GM23338 (cell line): ENCODE results near the gene SPCS2. TPM values are rescaled to one million over a fixed set of nuclear protein-coding genes. Genes with fewer than 3 reads are reported as not detected.

Experiments used
- ATAC-seq: fragments of 200-7000 bp; cut with Tn5 transposase; 3 replicates; pipeline ENCODE4 v1.9.1; 2020
- DNase-seq: peaks from one replicate; pipeline ENCODE4 v3.0.0-alpha.2; 2015; ENCODE audit warnings: low spot score
- H2AFZ ChIP-seq: fragments of 200-600 bp; sonication (generic); 2 replicates; pipeline ENCODE4 v1.8.0; 2016; ENCODE audit warnings: antibody characterized with exemption, mild to moderate bottlenecking, moderate library complexity
- H3F3A ChIP-seq: fragments of 200-600 bp; sonication (generic); replicated peaks from 2 replicates; pipeline ENCODE4 v1.8.0; 2017; ENCODE audit warnings: antibody characterized with exemption, mixed run types, low read depth
- H3K27ac ChIP-seq: fragments of 200-600 bp; sonication (generic); 2 replicates; pipeline ENCODE4 v1.6.1; 2016; ENCODE audit warnings: low read depth
- H3K27me3 ChIP-seq: fragments of 200-600 bp; sonication (generic); 2 replicates; pipeline ENCODE4 v1.8.0; 2016; ENCODE audit warnings: mild to moderate bottlenecking, mixed run types, moderate library complexity; ENCODE audit not compliant: insufficient read depth
- H3K36me3 ChIP-seq: fragments of 200-600 bp; sonication (generic); 2 replicates; pipeline ENCODE4 v1.8.0; 2016; ENCODE audit warnings: mild to moderate bottlenecking; ENCODE audit not compliant: insufficient read depth
- H3K4me1 ChIP-seq: fragments of 200-600 bp; sonication (generic); 2 replicates; pipeline ENCODE4 v1.8.0; 2016; ENCODE audit warnings: mild to moderate bottlenecking, moderate library complexity; ENCODE audit not compliant: insufficient read depth
- H3K4me2 ChIP-seq: fragments of 200-600 bp; sonication (generic); 2 replicates; pipeline ENCODE4 v1.7.1; 2017; ENCODE audit warnings: mixed run types
- H3K4me3 ChIP-seq: fragments of 200-600 bp; sonication (generic); 2 replicates; pipeline ENCODE4 v1.6.1; 2016; ENCODE audit warnings: mixed run types
- H3K79me2 ChIP-seq: fragments of 200-600 bp; sonication (generic); replicated peaks from 2 replicates; pipeline ENCODE4 v1.8.0; 2017; ENCODE audit warnings: mild to moderate bottlenecking; ENCODE audit not compliant: insufficient read depth
- H3K9me2 ChIP-seq: fragments of 200-600 bp; sonication (generic); 2 replicates; pipeline ENCODE4 v1.8.0; 2017; ENCODE audit not compliant: insufficient read depth
- H4K20me1 ChIP-seq: fragments of 200-600 bp; sonication (generic); replicated peaks from 2 replicates; pipeline ENCODE4 v1.8.0; 2017; ENCODE audit warnings: mild to moderate bottlenecking; ENCODE audit not compliant: insufficient read depth
- H3K27ac Mint-ChIP-seq: 2 replicates; pipeline ENCODE4 v1.8.0; 2020; ENCODE audit warnings: inconsistent platforms, mild to moderate bottlenecking, moderate library complexity, mixed read lengths
- H3K27me3 Mint-ChIP-seq: 3 replicates; pipeline ENCODE4 v1.8.0; 2022; ENCODE audit warnings: low read depth, mild to moderate bottlenecking, moderate library complexity, mixed read lengths, inconsistent platforms; ENCODE audit not compliant: insufficient read depth, poor library complexity
- H3K36me3 Mint-ChIP-seq: 3 replicates; pipeline ENCODE4 v1.8.0; 2021; ENCODE audit warnings: low read depth, mild to moderate bottlenecking, inconsistent platforms, moderate library complexity, mixed read lengths
- H3K4me1 Mint-ChIP-seq: 3 replicates; pipeline ENCODE4 v1.8.0; 2020; ENCODE audit warnings: mild to moderate bottlenecking, inconsistent platforms, mixed read lengths
- H3K4me3 Mint-ChIP-seq: 3 replicates; pipeline ENCODE4 v1.8.0; 2021; ENCODE audit warnings: moderate library complexity, mild to moderate bottlenecking, inconsistent platforms, mixed read lengths
- H3K9me3 Mint-ChIP-seq: 3 replicates; pipeline ENCODE4 v1.8.0; 2020; ENCODE audit warnings: moderate library complexity, mild to moderate bottlenecking, inconsistent platforms, mixed read lengths
- CREB1 ChIP-seq: fragments of 250-450 bp; sonication (Bioruptor Pico); IDR thresholded peaks from 2 replicates; pipeline ENCODE4 v1.5.0; 2020; ENCODE audit warnings: low read depth, mild to moderate bottlenecking, moderate library complexity
- EZH2 ChIP-seq: fragments of 200-600 bp; sonication (generic); IDR thresholded peaks from one replicate; pipeline ENCODE4 v1.8.0; 2017; ENCODE audit warnings: antibody characterized with exemption, mild to moderate bottlenecking, low read depth; ENCODE audit not compliant: unreplicated experiment
- EZH2phosphoT487 ChIP-seq: fragments of 200-600 bp; sonication (generic); IDR thresholded peaks from one replicate; pipeline ENCODE4 v1.8.1; 2018; ENCODE audit warnings: antibody characterized with exemption; ENCODE audit not compliant: unreplicated experiment
- JUNB ChIP-seq: IDR thresholded peaks from one replicate; pipeline ENCODE4 v1.6.1; 2016; ENCODE audit warnings: antibody characterized with exemption; ENCODE audit not compliant: unreplicated experiment
- NANOG ChIP-seq: IDR thresholded peaks from 2 replicates; pipeline ENCODE4 v1.6.1; 2016; ENCODE audit warnings: antibody characterized with exemption, borderline replicate concordance
- POLR2AphosphoS5 ChIP-seq: IDR thresholded peaks from 2 replicates; pipeline ENCODE4 v1.6.1; 2016; ENCODE audit warnings: antibody characterized with exemption, low read depth
- STAT1 ChIP-seq: IDR thresholded peaks from one replicate; pipeline ENCODE4 v1.6.1; 2016; ENCODE audit warnings: antibody characterized with exemption; ENCODE audit not compliant: unreplicated experiment
- ZNF114 ChIP-seq: fragments of 250-450 bp; sonication (Bioruptor Pico); IDR thresholded peaks from 2 replicates; pipeline ENCODE4 v1.5.0; 2020; ENCODE audit warnings: mild to moderate bottlenecking, moderate library complexity
- ZNF331 ChIP-seq: fragments of 250-450 bp; sonication (Bioruptor Pico); IDR thresholded peaks from 2 replicates; pipeline ENCODE4 v1.5.0; 2020; ENCODE audit warnings: low read depth, mild to moderate bottlenecking, moderate library complexity
- polyA plus RNA-seq: library from polyadenylated mRNA; unstranded; fragments of >200 nt; fragmentation: Nextera tagmentation; extraction: Ambion mirVana; gene quantifications from 2 replicates; pipeline ENCODE4 v1.2.1, GENCODE V29; 2016
- total RNA-seq: library from RNA; depleted of rRNA; stranded (reverse); fragments of >200 nt; shearing (Covaris generic); gene quantifications from 2 replicates; pipeline ENCODE4 v1.2.3, GENCODE V29; 2014
- TF ChIP-seq, protein P1 (sequence below): IDR thresholded peaks from one replicate; pipeline ENCODE4 v1.6.1; 2018; ENCODE audit warnings: antibody characterized with exemption; ENCODE audit not compliant: unreplicated experiment
- TF ChIP-seq, protein P2 (sequence below), 2 experiments: fragments of 200-600 bp in 1 of 2; sonication (generic) in 1 of 2; conservative IDR thresholded peaks; 2 replicates each; pipeline versions ENCODE4 v1.5.1 to v1.6.1; 2016 to 2017; ENCODE audit warnings: antibody characterized with exemption in 2 of 2, low read depth in 2 of 2, mild to moderate bottlenecking in 2 of 2, moderate library complexity in 1 of 2
- TF ChIP-seq, protein P3 (sequence below): IDR thresholded peaks from 2 replicates; pipeline ENCODE4 v1.6.1; 2016; ENCODE audit warnings: antibody characterized with exemption
- TF ChIP-seq, protein P4 (sequence below): fragments of 250-450 bp; sonication (Bioruptor Pico); IDR thresholded peaks from 2 replicates; pipeline ENCODE4 v1.5.0; 2020; ENCODE audit warnings: mild to moderate bottlenecking, moderate library complexity

The SPCS2 gene
- total and polyA plus RNA-seq, 2 experiments from 2014 or later: 115 to 334 TPM

DNA sequence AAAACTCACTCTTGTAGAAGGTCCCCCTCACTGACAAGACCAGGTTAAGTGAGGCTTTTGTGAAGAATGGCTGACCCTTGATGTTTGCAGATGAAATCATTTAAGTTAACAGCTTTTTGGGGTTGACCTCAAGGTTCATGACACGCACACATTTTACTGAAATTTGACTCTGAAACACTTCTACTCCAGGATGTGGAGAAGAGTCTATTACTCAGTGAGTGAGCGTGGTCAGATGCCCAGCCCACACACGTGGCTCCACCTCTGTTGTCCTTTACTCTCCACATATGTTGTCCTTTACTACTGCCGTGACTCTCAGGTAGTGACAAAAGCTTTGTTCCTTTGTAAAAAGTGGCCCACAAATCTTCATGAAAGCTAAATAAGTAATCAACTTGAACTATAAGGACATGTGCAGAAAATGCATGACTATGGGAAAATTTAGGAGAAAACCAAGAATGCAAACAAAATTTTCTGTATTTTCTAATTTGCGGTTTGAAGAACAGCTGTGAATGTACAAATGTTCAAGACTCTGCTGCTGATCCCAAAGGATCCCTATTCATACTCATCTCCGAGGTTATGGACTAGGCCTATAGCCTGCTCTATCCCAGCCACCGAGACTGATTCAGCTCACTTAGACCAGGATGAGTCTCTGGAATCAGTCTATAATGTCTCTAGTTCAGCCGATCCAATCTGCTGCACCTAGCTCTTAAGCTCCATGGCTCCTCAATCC lies 22.6 kb upstream of the SPCS2 start:
- H3K79me2 ChIP-seq: no peaks in the 10 kb centered on the region
- ATAC-seq (no peak), DNase-seq (no peak)
- H3K27ac Mint-ChIP-seq: no peak overlapping the region
- H3K4me2 ChIP-seq: no peak overlapping the region
- H3K27me3 Mint-ChIP-seq: no peaks in the 10 kb centered on the region
- no peak overlapping the region for H3K27ac ChIP-seq
- no peaks in the 10 kb centered on the region for H3K4me1 Mint-ChIP-seq
- H3K4me3 Mint-ChIP-seq: no peak overlapping the region
- no peaks in the 10 kb centered on the region for H3K9me3 Mint-ChIP-seq
- no peak overlapping the region for H2AFZ ChIP-seq
- no peaks in the 10 kb centered on the region for H3K4me1 ChIP-seq
- no peaks in the 10 kb centered on the region for H3K36me3 ChIP-seq
- no peaks in the 10 kb centered on the region for H4K20me1 ChIP-seq
- H3K36me3 Mint-ChIP-seq: no peaks in the 10 kb centered on the region
- no peak for TF ChIP-seq EZH2phosphoT487
- TF ChIP-seq CREB1: no peak
- TF ChIP-seq NANOG: no peak
- TF ChIP-seq JUNB: no peak
- TF ChIP-seq, protein P1, sequence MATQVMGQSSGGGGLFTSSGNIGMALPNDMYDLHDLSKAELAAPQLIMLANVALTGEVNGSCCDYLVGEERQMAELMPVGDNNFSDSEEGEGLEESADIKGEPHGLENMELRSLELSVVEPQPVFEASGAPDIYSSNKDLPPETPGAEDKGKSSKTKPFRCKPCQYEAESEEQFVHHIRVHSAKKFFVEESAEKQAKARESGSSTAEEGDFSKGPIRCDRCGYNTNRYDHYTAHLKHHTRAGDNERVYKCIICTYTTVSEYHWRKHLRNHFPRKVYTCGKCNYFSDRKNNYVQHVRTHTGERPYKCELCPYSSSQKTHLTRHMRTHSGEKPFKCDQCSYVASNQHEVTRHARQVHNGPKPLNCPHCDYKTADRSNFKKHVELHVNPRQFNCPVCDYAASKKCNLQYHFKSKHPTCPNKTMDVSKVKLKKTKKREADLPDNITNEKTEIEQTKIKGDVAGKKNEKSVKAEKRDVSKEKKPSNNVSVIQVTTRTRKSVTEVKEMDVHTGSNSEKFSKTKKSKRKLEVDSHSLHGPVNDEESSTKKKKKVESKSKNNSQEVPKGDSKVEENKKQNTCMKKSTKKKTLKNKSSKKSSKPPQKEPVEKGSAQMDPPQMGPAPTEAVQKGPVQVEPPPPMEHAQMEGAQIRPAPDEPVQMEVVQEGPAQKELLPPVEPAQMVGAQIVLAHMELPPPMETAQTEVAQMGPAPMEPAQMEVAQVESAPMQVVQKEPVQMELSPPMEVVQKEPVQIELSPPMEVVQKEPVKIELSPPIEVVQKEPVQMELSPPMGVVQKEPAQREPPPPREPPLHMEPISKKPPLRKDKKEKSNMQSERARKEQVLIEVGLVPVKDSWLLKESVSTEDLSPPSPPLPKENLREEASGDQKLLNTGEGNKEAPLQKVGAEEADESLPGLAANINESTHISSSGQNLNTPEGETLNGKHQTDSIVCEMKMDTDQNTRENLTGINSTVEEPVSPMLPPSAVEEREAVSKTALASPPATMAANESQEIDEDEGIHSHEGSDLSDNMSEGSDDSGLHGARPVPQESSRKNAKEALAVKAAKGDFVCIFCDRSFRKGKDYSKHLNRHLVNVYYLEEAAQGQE: no peak
- no peak for TF ChIP-seq POLR2AphosphoS5
- no peak for TF ChIP-seq STAT1
- TF ChIP-seq, protein P2, sequence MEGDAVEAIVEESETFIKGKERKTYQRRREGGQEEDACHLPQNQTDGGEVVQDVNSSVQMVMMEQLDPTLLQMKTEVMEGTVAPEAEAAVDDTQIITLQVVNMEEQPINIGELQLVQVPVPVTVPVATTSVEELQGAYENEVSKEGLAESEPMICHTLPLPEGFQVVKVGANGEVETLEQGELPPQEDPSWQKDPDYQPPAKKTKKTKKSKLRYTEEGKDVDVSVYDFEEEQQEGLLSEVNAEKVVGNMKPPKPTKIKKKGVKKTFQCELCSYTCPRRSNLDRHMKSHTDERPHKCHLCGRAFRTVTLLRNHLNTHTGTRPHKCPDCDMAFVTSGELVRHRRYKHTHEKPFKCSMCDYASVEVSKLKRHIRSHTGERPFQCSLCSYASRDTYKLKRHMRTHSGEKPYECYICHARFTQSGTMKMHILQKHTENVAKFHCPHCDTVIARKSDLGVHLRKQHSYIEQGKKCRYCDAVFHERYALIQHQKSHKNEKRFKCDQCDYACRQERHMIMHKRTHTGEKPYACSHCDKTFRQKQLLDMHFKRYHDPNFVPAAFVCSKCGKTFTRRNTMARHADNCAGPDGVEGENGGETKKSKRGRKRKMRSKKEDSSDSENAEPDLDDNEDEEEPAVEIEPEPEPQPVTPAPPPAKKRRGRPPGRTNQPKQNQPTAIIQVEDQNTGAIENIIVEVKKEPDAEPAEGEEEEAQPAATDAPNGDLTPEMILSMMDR (conservative IDR thresholded peaks at IDR 0.05; ENCODE audit: low read depth in 2 of 2): no peak
- no peak for TF ChIP-seq EZH2
- TF ChIP-seq, protein P3, sequence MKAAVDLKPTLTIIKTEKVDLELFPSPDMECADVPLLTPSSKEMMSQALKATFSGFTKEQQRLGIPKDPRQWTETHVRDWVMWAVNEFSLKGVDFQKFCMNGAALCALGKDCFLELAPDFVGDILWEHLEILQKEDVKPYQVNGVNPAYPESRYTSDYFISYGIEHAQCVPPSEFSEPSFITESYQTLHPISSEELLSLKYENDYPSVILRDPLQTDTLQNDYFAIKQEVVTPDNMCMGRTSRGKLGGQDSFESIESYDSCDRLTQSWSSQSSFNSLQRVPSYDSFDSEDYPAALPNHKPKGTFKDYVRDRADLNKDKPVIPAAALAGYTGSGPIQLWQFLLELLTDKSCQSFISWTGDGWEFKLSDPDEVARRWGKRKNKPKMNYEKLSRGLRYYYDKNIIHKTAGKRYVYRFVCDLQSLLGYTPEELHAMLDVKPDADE: no peak
- no peak for TF ChIP-seq ZNF331 (CRISPR knock-in tag)
- TF ChIP-seq, protein P4, sequence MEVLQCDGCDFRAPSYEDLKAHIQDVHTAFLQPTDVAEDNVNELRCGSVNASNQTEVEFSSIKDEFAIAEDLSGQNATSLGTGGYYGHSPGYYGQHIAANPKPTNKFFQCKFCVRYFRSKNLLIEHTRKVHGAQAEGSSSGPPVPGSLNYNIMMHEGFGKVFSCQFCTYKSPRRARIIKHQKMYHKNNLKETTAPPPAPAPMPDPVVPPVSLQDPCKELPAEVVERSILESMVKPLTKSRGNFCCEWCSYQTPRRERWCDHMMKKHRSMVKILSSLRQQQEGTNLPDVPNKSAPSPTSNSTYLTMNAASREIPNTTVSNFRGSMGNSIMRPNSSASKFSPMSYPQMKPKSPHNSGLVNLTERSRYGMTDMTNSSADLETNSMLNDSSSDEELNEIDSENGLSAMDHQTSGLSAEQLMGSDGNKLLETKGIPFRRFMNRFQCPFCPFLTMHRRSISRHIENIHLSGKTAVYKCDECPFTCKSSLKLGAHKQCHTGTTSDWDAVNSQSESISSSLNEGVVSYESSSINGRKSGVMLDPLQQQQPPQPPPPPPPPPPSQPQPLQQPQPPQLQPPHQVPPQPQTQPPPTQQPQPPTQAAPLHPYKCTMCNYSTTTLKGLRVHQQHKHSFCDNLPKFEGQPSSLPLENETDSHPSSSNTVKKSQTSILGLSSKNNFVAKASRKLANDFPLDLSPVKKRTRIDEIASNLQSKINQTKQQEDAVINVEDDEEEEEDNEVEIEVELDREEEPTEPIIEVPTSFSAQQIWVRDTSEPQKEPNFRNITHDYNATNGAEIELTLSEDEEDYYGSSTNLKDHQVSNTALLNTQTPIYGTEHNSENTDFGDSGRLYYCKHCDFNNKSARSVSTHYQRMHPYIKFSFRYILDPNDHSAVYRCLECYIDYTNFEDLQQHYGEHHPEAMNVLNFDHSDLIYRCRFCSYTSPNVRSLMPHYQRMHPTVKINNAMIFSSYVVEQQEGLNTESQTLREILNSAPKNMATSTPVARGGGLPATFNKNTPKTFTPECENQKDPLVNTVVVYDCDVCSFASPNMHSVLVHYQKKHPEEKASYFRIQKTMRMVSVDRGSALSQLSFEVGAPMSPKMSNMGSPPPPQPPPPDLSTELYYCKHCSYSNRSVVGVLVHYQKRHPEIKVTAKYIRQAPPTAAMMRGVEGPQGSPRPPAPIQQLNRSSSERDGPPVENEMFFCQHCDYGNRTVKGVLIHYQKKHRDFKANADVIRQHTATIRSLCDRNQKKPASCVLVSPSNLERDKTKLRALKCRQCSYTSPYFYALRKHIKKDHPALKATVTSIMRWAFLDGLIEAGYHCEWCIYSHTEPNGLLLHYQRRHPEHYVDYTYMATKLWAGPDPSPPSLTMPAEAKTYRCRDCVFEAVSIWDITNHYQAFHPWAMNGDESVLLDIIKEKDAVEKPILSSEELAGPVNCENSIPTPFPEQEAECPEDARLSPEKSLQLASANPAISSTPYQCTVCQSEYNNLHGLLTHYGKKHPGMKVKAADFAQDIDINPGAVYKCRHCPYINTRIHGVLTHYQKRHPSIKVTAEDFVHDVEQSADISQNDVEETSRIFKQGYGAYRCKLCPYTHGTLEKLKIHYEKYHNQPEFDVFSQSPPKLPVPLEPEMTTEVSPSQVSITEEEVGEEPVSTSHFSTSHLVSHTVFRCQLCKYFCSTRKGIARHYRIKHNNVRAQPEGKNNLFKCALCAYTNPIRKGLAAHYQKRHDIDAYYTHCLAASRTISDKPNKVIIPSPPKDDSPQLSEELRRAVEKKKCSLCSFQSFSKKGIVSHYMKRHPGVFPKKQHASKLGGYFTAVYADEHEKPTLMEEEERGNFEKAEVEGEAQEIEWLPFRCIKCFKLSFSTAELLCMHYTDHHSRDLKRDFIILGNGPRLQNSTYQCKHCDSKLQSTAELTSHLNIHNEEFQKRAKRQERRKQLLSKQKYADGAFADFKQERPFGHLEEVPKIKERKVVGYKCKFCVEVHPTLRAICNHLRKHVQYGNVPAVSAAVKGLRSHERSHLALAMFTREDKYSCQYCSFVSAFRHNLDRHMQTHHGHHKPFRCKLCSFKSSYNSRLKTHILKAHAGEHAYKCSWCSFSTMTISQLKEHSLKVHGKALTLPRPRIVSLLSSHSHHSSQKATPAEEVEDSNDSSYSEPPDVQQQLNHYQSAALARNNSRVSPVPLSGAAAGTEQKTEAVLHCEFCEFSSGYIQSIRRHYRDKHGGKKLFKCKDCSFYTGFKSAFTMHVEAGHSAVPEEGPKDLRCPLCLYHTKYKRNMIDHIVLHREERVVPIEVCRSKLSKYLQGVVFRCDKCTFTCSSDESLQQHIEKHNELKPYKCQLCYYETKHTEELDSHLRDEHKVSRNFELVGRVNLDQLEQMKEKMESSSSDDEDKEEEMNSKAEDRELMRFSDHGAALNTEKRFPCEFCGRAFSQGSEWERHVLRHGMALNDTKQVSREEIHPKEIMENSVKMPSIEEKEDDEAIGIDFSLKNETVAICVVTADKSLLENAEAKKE (CRISPR knock-in tag): no peak
- no peak for TF ChIP-seq ZNF114 (CRISPR knock-in tag)
- no peaks in the 10 kb centered on the region for H3K27me3 ChIP-seq
- no peaks in the 10 kb centered on the region for H3K9me2 ChIP-seq
- no peak overlapping the region for H3K4me3 ChIP-seq
- no peaks in the 10 kb centered on the region for H3F3A ChIP-seq
